SK-N-SH treated with all-trans-retinoic acid at 6 μM for 48 hours (cell line): ENCODE measurements around the gene MNAT1.

ENCODE experiments used
- ARNTL ChIP-seq: fragments of 450-650 bp; formaldehyde crosslinking; IDR thresholded peaks from 2 replicates; pipeline ENCODE4 v1.5.0; 2020; ENCODE audit warnings: low read depth, mild to moderate bottlenecking, moderate library complexity, borderline replicate concordance
- CREB5 ChIP-seq: fragments of 250-450 bp; sonication (Bioruptor Pico); IDR thresholded peaks from 2 replicates; pipeline ENCODE4 v1.5.1; 2020; ENCODE audit warnings: low read depth, mild to moderate bottlenecking, moderate library complexity
- CSRNP3 ChIP-seq: fragments of 250-450 bp; sonication (Bioruptor Pico); IDR thresholded peaks from 2 replicates; pipeline ENCODE4 v1.5.1; 2021; ENCODE audit warnings: mild to moderate bottlenecking, moderate library complexity
- GLIS3 ChIP-seq: fragments of 250-450 bp; sonication (Bioruptor Pico); IDR thresholded peaks from 2 replicates; pipeline ENCODE4 v1.5.0; 2020; ENCODE audit warnings: mild to moderate bottlenecking, moderate library complexity
- PATZ1 ChIP-seq: fragments of 250-450 bp; sonication (Bioruptor Pico); IDR thresholded peaks from 2 replicates; pipeline ENCODE4 v1.8.0; 2020; ENCODE audit warnings: mild to moderate bottlenecking, moderate library complexity, borderline replicate concordance
- RARB ChIP-seq: fragments of 250-450 bp; sonication (Bioruptor Pico); IDR thresholded peaks from 2 replicates; pipeline ENCODE4 v1.8.0; 2021; ENCODE audit warnings: mild to moderate bottlenecking, moderate library complexity
- ZFP3 ChIP-seq: fragments of 250-450 bp; sonication (Bioruptor Pico); IDR thresholded peaks from 2 replicates; pipeline ENCODE4 v1.5.0; 2020; ENCODE audit warnings: mild to moderate bottlenecking, moderate library complexity
- ZFP30 ChIP-seq: fragments of 450-650 bp; formaldehyde crosslinking; IDR thresholded peaks from 2 replicates; pipeline ENCODE4 v1.5.0; 2022; ENCODE audit warnings: mild to moderate bottlenecking, moderate library complexity
- ZNF8 ChIP-seq: fragments of 450-650 bp; formaldehyde crosslinking; IDR thresholded peaks from 2 replicates; pipeline ENCODE4 v1.5.0; 2020; ENCODE audit warnings: mild to moderate bottlenecking, moderate library complexity

- no peak for TF ChIP-seq ZFP30 (CRISPR knock-in tag)
- no peak for TF ChIP-seq GLIS3
- no peak for TF ChIP-seq CREB5 (CRISPR knock-in tag)
- no peak for TF ChIP-seq ARNTL (CRISPR knock-in tag)
- TF ChIP-seq PATZ1 (CRISPR knock-in tag): no peak
- TF ChIP-seq RARB (CRISPR knock-in tag): no peak
- TF ChIP-seq CSRNP3 (CRISPR knock-in tag): no peak
- TF ChIP-seq ZNF8 (CRISPR knock-in tag): no peak
- TF ChIP-seq ZFP3: no peak
Observed at GRCh38 chr14:60904381-60904780, 169.8 kb downstream of the MNAT1 start.
